NCI-H1105 treated with DMSO at 0.1 percent for 48 hours (cell line): Measurements from ENCODE around the gene EZH1.
"Not testable (repeated sequence)": the region's sequence is repeated elsewhere in the genome, so short reads cannot be mapped to it uniquely, and the experiment has no call there.

Experiments used
- DNase-seq: peaks from one replicate; lab custom pipeline; 2025; lab: John Stamatoyannopoulos, UW

EZH1 gene

GRCh38 chr17:42772945-42773289 is 28.1 kb upstream of the EZH1 start:
- DNase-seq, result no peak

- DNase-seq, result not testable (repeated sequence)
These were observed 25.1 kb upstream of the EZH1 start for GRCh38 chr17:42769964-42770363.

DNA sequence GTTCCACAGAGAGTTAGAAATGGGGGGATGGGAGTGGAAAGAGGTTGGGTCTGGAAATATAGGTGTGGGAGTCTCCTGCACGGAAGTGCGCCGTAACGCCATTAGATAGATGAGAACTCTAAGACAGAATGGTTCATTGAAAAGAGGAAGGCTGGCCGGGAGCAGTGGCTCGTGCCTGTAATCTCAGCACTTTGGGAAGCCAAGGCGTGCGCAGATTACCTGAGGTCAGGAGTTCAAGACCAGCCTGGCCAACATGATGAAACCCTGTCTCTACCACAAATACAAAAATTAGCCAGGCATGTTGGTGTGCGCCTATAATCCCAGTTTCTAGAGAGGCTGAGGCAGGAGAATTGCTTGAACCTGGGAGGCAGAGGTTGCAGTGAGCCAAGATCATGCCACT is 23.2 kb upstream of the EZH1 start:
- DNase-seq, result not testable (repeated sequence)

- DNase-seq, result no peak
These were observed 22.7 kb upstream of the EZH1 start for GRCh38 chr17:42767512-42767911.

DNA sequence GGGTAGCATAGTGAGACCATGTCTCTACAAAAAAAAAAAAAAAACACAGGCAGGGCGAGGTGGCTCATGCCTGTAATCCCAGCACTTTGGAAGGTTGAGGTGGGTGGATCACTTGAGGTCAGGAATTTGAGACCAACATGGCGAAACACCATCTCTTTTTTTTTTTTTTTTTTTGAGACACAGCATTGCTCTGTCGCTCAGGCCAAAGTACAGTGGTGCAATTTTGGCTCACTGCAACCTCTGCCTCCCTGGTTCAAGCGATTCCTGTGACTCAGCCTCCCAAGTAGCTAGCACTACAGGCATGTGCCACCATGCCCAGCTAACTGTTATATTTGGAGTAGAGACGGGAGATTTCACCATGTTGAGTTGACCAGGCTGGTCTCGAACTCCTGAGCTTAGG is 21.3 kb upstream of the EZH1 start:
- no peak for DNase-seq

GRCh38 chr17:42761638-42762037 is 16.8 kb upstream of the EZH1 start:
- no peak for DNase-seq

- DNase-seq, result peak; percentile 25
These were observed 16.1 kb upstream of the EZH1 start, which contains the start of gene RAMP2 for GRCh38 chr17:42760652-42761581. TSS of gene RAMP2 (plus strand) at chr17:42761227. CDS start at chr17:42761262, 35 bp downstream.

GRCh38 chr17:42759982-42760651 is 15.3 kb upstream of the EZH1 start:
- DNase-seq, result no peak

GRCh38 chr17:42754782-42755181 is 9.9 kb upstream of the EZH1 start:
- no peak for DNase-seq

- no peak for DNase-seq
These were observed 6.8 kb upstream of the EZH1 start for GRCh38 chr17:42751628-42752027.

- no peak for DNase-seq
These were observed 6.0 kb upstream of the EZH1 start for GRCh38 chr17:42750739-42751344.

GRCh38 chr17:42748908-42749798 is 4.3 kb upstream of the EZH1 start:
- no peak for DNase-seq

DNA sequence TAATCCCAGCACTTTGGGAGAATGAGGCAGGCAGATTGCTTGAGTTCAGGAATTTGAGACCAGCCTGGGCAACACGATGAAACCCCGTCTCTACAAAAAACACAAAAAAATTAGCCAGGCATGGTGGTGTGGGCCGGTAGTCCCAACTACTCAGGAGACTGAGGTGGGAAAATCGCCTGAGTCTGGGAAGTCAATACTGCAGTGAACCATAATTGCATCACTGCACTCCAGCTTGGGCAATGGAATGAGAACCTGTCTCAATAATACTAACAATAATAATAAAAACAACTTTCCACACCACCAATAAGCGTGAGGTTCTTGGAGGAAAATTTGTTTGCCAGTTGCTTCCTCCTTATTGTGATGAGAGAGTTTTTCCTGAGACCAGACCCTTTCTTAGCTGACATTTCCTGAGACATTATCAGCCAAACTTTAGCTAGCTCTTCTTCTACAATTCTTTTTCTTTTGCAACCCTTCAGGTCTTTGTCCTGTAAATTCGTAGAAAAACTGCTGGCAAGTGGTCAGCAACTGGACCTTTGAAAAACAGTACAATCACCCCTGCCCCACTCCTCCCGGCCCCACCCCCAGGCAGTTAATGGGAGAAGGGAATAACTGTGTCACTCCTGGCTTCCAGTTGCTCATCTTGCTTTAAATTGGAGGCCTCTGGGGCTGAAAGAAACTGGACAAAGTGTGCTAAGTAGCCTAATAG is 3.5 kb upstream of the EZH1 start:
- DNase-seq, result no peak

- peak; percentile 76 for DNase-seq
These were observed 496 bp downstream of the EZH1 start for GRCh38 chr17:42744283-42744805.

DNA sequence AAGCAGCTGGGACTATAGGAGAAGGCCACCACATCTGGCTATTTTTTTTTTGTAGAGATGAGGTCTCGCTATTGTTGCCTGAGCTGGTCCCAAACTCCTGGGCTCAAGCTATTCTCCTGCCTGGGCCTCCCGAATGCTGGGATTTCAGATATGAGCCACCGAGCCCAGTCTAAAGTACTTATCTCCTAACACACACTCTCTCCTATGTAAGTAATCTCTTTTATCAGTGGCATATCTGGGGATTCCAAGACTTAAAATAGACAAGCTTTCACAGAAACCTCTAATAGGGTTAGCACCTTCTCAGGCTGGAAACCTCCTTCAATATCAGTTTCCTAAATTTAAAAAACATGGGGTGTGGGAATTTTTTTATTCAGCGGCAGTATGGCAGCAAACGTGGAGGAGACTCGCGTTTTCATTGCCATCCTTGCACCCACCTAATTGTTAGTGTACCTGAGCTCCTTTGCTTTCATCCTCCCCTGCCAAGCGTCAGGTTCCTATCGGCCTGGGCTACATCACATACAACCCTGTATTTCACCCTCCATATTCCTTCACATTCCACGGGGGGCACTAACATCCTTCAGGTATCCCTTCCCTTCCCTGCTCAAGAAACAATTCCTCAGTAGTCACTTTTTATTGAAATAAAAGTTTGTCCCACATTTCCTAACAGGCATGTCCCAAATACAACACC is 1.1 kb downstream of the EZH1 start:
- no peak for DNase-seq

DNA sequence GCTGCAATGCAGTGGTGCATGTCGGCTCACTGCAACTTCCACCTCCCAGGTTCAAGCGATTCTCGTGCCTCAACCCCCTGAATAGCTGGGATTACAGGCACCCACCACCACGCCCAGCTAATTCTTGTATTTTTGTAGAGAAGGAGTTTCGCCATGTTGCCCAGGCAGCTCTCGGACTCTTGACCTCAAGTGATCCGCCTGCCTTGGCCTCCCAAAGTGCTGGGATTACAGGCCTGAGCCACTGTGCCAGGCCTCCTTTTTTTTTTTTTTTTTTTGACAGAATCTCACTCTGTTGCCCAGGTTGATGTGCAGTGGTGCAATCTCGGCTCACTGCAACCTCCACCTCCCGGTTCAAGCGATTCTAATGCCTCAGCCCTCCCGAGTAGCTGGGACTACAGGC is 1.9 kb downstream of the EZH1 start:
- not testable (repeated sequence) for DNase-seq

DNA sequence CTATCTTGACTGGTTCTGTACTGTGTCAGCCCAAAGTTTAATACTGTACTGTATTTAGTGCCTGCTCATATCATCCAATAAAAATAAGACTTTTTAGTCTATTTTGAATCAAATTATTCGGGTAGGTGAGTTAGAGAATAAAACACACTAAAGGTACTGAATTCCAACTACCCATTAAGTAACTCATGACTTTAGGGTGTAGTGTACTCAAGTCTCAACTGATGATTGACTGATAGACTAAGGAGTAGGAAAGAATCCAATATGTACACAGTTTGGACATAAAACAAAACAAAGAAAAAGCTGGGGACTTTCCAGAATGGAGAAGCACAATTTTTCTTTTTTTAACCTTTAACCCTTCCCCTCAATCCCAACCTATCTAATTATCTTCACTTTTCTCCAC is 4.1 kb downstream of the EZH1 start:
- no peak for DNase-seq

DNA sequence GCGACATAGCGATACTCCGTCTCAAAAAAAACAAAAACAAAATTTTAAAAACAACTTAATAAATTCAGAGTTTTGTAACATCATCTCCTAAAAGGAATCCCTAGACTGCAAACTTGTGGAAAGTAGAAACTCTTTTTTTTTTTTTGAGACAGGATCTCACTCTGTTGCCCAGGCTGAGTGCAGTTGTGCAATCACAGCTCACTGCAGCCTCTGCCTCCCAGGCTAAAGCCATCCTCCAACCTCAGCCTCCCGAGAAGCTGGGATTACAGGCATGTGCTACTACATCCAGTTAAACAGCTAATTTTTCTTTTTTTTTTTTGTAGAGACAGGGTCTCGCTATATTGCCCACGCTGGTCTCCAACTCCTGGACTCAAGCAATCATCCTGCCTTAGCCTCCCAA is 19.7 kb downstream of the EZH1 start:
- no peak for DNase-seq

DNA sequence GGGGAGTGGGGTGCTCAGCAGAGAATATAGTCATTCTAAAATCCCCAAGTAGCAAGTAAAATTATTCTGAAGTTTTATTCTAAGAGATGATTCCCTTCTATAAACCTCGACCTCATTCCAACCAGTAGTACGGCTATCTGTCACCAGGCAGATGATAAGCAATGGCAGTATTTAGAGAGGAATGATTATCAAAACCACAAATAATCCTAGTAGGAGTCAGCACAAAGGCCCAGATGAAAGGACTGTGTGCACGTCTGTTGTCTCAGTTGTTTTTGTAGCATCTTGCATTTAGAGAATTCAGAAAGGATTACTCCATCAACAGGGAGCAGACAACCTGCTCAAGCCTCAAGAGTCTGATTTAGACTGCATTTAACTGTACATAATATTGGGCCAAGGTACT is 21.2 kb downstream of the EZH1 start:
- DNase-seq, result no peak

DNA sequence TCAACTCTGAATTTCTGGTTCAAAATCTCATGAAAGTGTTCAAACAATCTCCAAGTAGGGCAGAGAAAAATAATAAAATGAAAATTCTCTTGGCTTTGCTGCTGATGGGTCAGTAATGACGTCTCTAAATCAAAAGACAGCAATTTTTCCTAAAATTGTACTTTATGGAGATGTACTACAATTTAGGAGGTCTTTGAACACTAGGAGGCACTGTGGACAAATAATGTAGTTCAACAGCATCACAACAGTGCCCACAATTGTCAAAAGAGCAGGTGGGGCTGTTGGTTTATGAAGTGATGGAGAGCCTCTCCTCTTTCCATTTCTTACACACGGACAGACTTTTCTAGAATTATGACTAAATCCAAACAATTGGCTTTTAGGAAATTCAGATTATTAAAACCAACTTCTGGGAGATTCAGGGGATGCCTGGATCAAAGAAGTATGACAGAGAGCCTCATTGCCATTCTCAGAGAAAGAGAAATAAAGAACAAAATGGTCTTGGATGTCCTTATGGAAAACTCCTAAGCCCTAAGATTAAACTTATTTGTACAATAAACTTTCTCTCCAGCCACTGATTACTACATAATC is 23.8 kb downstream of the EZH1 start:
- DNase-seq, result peak; percentile 67
